HG03066 (cell line): ENCODE measurements around the gene HOXA6.

ENCODE experiments used
- ATAC-seq: cut with Tn5 transposase; IDR thresholded peaks from one replicate; pipeline ENCODE4 v1.9.1; 2021; ENCODE audit warnings: low read depth; ENCODE audit not compliant: unreplicated experiment

Gene HOXA6

GRCh38 chr7:27163288-27164044 lies 15.9 kb upstream of the HOXA6 start:
- ATAC-seq, result no peak

GRCh38 chr7:27162561-27163287 lies 15.2 kb upstream of the HOXA6 start:
- ATAC-seq, result no peak

- ATAC-seq, result no peak
Observed at GRCh38 chr7:27161721-27162560, 14.4 kb upstream of the HOXA6 start.

GRCh38 chr7:27161214-27161720 lies 13.7 kb upstream of the HOXA6 start:
- ATAC-seq, result no peak

GRCh38 chr7:27160546-27161213 lies 13.1 kb upstream of the HOXA6 start:
- ATAC-seq, result peak; percentile 61

- ATAC-seq, result no peak
Observed at GRCh38 chr7:27160145-27160545, 12.6 kb upstream of the HOXA6 start.

GRCh38 chr7:27159266-27160144 lies 11.9 kb upstream of the HOXA6 start:
- no peak for ATAC-seq

- no peak for ATAC-seq
Observed at GRCh38 chr7:27158436-27159265, 11.1 kb upstream of the HOXA6 start.

- no peak for ATAC-seq
Observed at GRCh38 chr7:27157702-27158431, 10.3 kb upstream of the HOXA6 start.

GRCh38 chr7:27156916-27157701 lies 9.5 kb upstream of the HOXA6 start:
- ATAC-seq, result no peak

- ATAC-seq, result no peak
Observed at GRCh38 chr7:27156508-27156898, 8.9 kb upstream of the HOXA6 start, which contains the start of gene HOXA7. Gene HOXA7, minus strand, starts transcription at chr7:27156675. Its CDS starts 130 bp downstream, at chr7:27156545.

GRCh38 chr7:27155816-27156507 lies 8.4 kb upstream of the HOXA6 start:
- no peak for ATAC-seq

- no peak for ATAC-seq
Observed at GRCh38 chr7:27154901-27155815, 7.6 kb upstream of the HOXA6 start.

GRCh38 chr7:27154369-27154768 lies 6.8 kb upstream of the HOXA6 start:
- ATAC-seq, result no peak

GRCh38 chr7:27153526-27153925 lies 6.0 kb upstream of the HOXA6 start:
- ATAC-seq, result no peak
